Measurements from ENCODE around the gene RAB25.
"Not testable (repeated sequence)": the region's sequence is repeated elsewhere in the genome, so short reads cannot be mapped to it uniquely, and the experiment has no call there.

Gene RAB25

GRCh38 chr1:156115514-156116374, 54.8 kb downstream of the RAB25 start:
- in situ Hi-C loops (cut with MboI; ENCODE audit: low sequenced_read_pairs) = no loop called here

GRCh38 chr1:156116731-156117130, 55.8 kb downstream of the RAB25 start:
- in situ Hi-C loops (cut with MboI; ENCODE audit: low sequenced_read_pairs) = not testable (repeated sequence)

- in situ Hi-C loops (cut with MboI; ENCODE audit: low sequenced_read_pairs) = no loop called here
Measured at GRCh38 chr1:156117414-156118176, 56.6 kb downstream of the RAB25 start.

- in situ Hi-C loops (cut with MboI; ENCODE audit: low sequenced_read_pairs) = no loop called here
Measured at GRCh38 chr1:156118177-156118868, 57.4 kb downstream of the RAB25 start.

- in situ Hi-C loops (cut with MboI; ENCODE audit: low sequenced_read_pairs) = no loop called here
Measured at GRCh38 chr1:156119503-156120209, 58.7 kb downstream of the RAB25 start.
